ENCODE data around the gene IGF2R. TPM values are rescaled to one million over a fixed set of nuclear protein-coding genes. Genes with fewer than 3 reads are reported as not detected.

Gene IGF2R
- polyA plus RNA-seq, 2 donors = 12.9 to 15.0 TPM

DNA sequence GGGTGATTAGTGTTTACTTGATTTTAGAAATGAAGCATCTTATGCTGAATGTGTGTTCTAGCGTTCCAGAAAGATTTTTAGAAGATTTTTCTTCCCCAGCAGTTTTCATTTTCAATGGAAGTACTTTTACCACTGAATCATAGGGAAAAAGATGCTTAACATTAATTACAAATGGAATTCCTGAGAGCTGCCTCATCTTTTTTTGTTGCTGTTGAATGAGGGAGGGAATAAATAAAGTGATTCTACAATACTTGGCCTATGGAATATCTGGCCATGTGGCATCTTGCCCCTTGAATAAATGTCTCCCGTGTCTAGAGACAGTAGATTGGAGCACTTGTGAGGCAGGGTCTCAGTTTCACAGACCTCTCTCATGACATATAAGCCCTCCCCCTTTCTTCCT, 108.6 kb downstream of the IGF2R start:
- Histone ChIP-seq H3K4me1 (ENCODE audit: control insufficient read depth in 2 of 2, insufficient read depth in 2 of 2, low read length in 1 of 2) (no peaks in the 10 kb centered on the region), H3K9me3 (ENCODE audit: control insufficient read depth in 2 of 2, insufficient read depth in 1 of 2, low read depth in 1 of 2, low read length in 1 of 2) (no peaks in the 10 kb centered on the region), H3K27ac (ENCODE audit: low read depth in 2 of 2, low read length in 1 of 2) (no peak overlapping the region), H3K36me3 (ENCODE audit: control insufficient read depth in 2 of 2, insufficient read depth in 2 of 2, low read length in 1 of 2) (peaks cover 20 to 59% of the 10 kb centered on the region in 2 donors), H3K27me3 (ENCODE audit: control insufficient read depth in 1 of 2, insufficient read depth in 2 of 2, low read length in 2 of 2) (no peaks in the 10 kb centered on the region), H3K4me3 (ENCODE audit: low read depth in 1 of 2, low read length in 2 of 2) (no peak overlapping the region)
- 77 to 79% methylated on average over 2 of the region's 2 CpGs for WGBS, 2 donors

- Histone ChIP-seq H3K4me3 (ENCODE audit: low read depth in 1 of 2, low read length in 2 of 2) (no peak overlapping the region), H3K4me1 (ENCODE audit: control insufficient read depth in 2 of 2, insufficient read depth in 2 of 2, low read length in 1 of 2) (no peaks in the 10 kb centered on the region), H3K9me3 (ENCODE audit: control insufficient read depth in 2 of 2, insufficient read depth in 1 of 2, low read depth in 1 of 2, low read length in 1 of 2) (no peaks in the 10 kb centered on the region), H3K36me3 (ENCODE audit: control insufficient read depth in 2 of 2, insufficient read depth in 2 of 2, low read length in 1 of 2) (peaks cover 17 to 53% of the 10 kb centered on the region in 2 donors), H3K27me3 (ENCODE audit: control insufficient read depth in 1 of 2, insufficient read depth in 2 of 2, low read length in 2 of 2) (no peaks in the 10 kb centered on the region), H3K27ac (ENCODE audit: low read depth in 2 of 2, low read length in 1 of 2) (no peak overlapping the region)
- 96 to 97% methylated on average over 23 of the region's 23 CpGs for WGBS, 2 donors
Observed at GRCh38 chr6:160078883-160079685, 110.2 kb downstream of the IGF2R start.

DNA sequence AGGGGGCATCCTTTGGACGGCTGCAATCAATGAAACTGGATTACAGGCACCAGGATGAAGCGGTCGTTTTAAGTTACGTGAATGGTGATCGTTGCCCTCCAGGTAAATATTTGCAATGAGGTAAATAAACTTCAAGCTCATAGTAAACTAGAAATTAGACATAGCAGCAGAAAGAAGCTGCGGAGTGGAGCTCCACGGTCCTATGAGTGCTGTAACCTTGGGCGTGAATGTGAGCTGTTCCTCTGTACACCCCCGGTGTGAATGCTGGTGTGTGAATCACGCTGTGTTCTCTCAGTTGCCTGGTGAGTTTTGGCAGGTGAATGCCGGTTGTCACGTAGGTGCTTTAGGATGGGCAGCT, 110.8 kb downstream of the IGF2R start:
- H3K27ac ChIP-seq (ENCODE audit: low read depth in 2 of 2, low read length in 1 of 2) = no peak overlapping the region
- WGBS, 2 donors = 97% methylated on average over 12 of the region's 12 CpGs
- no peaks in the 10 kb centered on the region for H3K4me1 ChIP-seq (ENCODE audit: control insufficient read depth in 2 of 2, insufficient read depth in 2 of 2, low read length in 1 of 2)
- no peak overlapping the region for H3K4me3 ChIP-seq (ENCODE audit: low read depth in 1 of 2, low read length in 2 of 2)
- no peaks in the 10 kb centered on the region for H3K27me3 ChIP-seq (ENCODE audit: control insufficient read depth in 1 of 2, insufficient read depth in 2 of 2, low read length in 2 of 2)
- H3K9me3 ChIP-seq (ENCODE audit: control insufficient read depth in 2 of 2, insufficient read depth in 1 of 2, low read depth in 1 of 2, low read length in 1 of 2) = no peaks in the 10 kb centered on the region
- peaks cover 22 to 57% of the 10 kb centered on the region in 2 donors for H3K36me3 ChIP-seq (ENCODE audit: control insufficient read depth in 2 of 2, insufficient read depth in 2 of 2, low read length in 1 of 2)

- no peak overlapping the region for H3K4me3 ChIP-seq (ENCODE audit: low read depth in 1 of 2, low read length in 2 of 2)
- peaks cover 26 to 55% of the 10 kb centered on the region in 2 donors for H3K36me3 ChIP-seq (ENCODE audit: control insufficient read depth in 2 of 2, insufficient read depth in 2 of 2, low read length in 1 of 2)
- H3K9me3 ChIP-seq (ENCODE audit: control insufficient read depth in 2 of 2, insufficient read depth in 1 of 2, low read depth in 1 of 2, low read length in 1 of 2) = no peaks in the 10 kb centered on the region
- no peak overlapping the region for H3K27ac ChIP-seq (ENCODE audit: low read depth in 2 of 2, low read length in 1 of 2)
- H3K4me1 ChIP-seq (ENCODE audit: control insufficient read depth in 2 of 2, insufficient read depth in 2 of 2, low read length in 1 of 2) = no peaks in the 10 kb centered on the region
- WGBS, 2 donors = 97 to 99% methylated on average over 17 of the region's 17 CpGs
- H3K27me3 ChIP-seq (ENCODE audit: control insufficient read depth in 1 of 2, insufficient read depth in 2 of 2, low read length in 2 of 2) = no peaks in the 10 kb centered on the region
Observed at GRCh38 chr6:160080097-160080496, 111.2 kb downstream of the IGF2R start.

DNA sequence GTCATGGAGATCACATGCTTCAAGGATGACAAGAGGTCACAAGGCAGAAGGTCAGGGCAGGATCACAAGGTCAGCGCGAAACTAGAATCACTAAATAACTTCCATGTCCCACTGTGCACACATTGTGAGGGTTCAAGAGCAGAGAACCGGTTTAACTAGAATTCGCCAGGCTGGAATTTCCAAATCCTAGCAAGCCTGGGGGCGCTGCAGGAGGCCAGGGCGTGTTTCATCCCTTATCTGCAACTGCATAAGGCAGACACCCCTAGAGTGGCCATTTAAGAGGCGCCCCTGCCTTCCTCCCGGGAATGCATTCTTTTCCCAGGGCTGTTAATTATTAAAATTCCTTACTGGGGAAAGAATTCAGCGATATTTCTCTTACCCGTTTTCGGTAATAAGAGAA, 112.5 kb downstream of the IGF2R start:
- whole genome bisulfite sequencing, 2 donors = 91% methylated on average over 11 of the region's 11 CpGs

GRCh38 chr6:160082627-160083026, 113.7 kb downstream of the IGF2R start:
- Histone ChIP-seq H3K4me1 (ENCODE audit: control insufficient read depth in 2 of 2, insufficient read depth in 2 of 2, low read length in 1 of 2) (no peaks in the 10 kb centered on the region), H3K27ac (ENCODE audit: low read depth in 2 of 2, low read length in 1 of 2) (no peak overlapping the region), H3K9me3 (ENCODE audit: control insufficient read depth in 2 of 2, insufficient read depth in 1 of 2, low read depth in 1 of 2, low read length in 1 of 2) (no peaks in the 10 kb centered on the region), H3K27me3 (ENCODE audit: control insufficient read depth in 1 of 2, insufficient read depth in 2 of 2, low read length in 2 of 2) (no peaks in the 10 kb centered on the region), H3K4me3 (ENCODE audit: low read depth in 1 of 2, low read length in 2 of 2) (no peak overlapping the region), H3K36me3 (ENCODE audit: control insufficient read depth in 2 of 2, insufficient read depth in 2 of 2, low read length in 1 of 2) (peaks cover 39 to 61% of the 10 kb centered on the region in 2 donors)
- 66 to 71% methylated on average over 8 of the region's 8 CpGs for WGBS, 2 donors

More for the DNA sequence above, 112.5 kb downstream of the IGF2R start:
- H3K4me3 ChIP-seq (ENCODE audit: low read depth in 1 of 2, low read length in 2 of 2) = no peak overlapping the region
- no peaks in the 10 kb centered on the region for H3K27me3 ChIP-seq (ENCODE audit: control insufficient read depth in 1 of 2, insufficient read depth in 2 of 2, low read length in 2 of 2)
- peaks cover 39 to 58% of the 10 kb centered on the region in 2 donors for H3K36me3 ChIP-seq (ENCODE audit: control insufficient read depth in 2 of 2, insufficient read depth in 2 of 2, low read length in 1 of 2)
- no peaks in the 10 kb centered on the region for H3K4me1 ChIP-seq (ENCODE audit: control insufficient read depth in 2 of 2, insufficient read depth in 2 of 2, low read length in 1 of 2)
- H3K27ac ChIP-seq (ENCODE audit: low read depth in 2 of 2, low read length in 1 of 2) = no peak overlapping the region
- H3K9me3 ChIP-seq (ENCODE audit: control insufficient read depth in 2 of 2, insufficient read depth in 1 of 2, low read depth in 1 of 2, low read length in 1 of 2) = no peaks in the 10 kb centered on the region

DNA sequence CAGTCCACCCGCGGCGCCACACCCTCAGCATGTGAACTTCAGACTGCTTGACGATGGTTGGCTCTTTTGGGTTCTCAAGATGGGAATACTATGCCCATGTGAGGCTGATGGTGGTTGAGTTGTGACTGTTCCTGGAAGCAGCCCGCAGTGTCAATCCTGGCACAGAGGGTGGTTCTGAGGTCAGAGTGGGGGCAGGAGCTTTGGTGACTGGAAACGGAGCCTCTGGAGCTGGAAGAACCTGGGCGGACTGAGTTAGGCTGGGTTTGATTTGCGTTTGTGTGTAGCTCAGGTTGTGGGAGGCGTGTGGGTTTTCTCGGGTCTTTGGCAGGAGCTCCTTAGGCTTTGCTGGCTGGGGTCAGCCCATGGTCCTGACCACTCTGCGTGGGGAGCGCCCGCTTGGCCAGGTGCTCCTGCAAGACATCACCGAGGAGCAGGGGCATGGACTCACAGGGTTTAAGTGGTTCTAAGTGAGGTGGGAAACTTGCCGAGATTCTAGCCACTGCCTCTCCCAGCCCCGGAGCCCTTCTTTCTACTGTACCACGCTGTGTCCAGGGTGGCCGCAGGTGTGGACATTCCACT, 115.4 kb downstream of the IGF2R start:
- Histone ChIP-seq H3K36me3 (ENCODE audit: control insufficient read depth in 2 of 2, insufficient read depth in 2 of 2, low read length in 1 of 2) (peaks cover 38 to 52% of the 10 kb centered on the region in 2 donors), H3K4me1 (ENCODE audit: control insufficient read depth in 2 of 2, insufficient read depth in 2 of 2, low read length in 1 of 2) (no peaks in the 10 kb centered on the region), H3K4me3 (ENCODE audit: low read depth in 1 of 2, low read length in 2 of 2) (no peak overlapping the region), H3K9me3 (ENCODE audit: control insufficient read depth in 2 of 2, insufficient read depth in 1 of 2, low read depth in 1 of 2, low read length in 1 of 2) (no peaks in the 10 kb centered on the region), H3K27ac (ENCODE audit: low read depth in 2 of 2, low read length in 1 of 2) (no peak overlapping the region), H3K27me3 (ENCODE audit: control insufficient read depth in 1 of 2, insufficient read depth in 2 of 2, low read length in 2 of 2) (no peaks in the 10 kb centered on the region)
- 95% methylated on average over 18 of the region's 18 CpGs for WGBS, 2 donors

GRCh38 chr6:160085226-160085625, 116.3 kb downstream of the IGF2R start:
- no peaks in the 10 kb centered on the region for H3K4me1 ChIP-seq (ENCODE audit: control insufficient read depth in 2 of 2, insufficient read depth in 2 of 2, low read length in 1 of 2)
- no peaks in the 10 kb centered on the region for H3K27me3 ChIP-seq (ENCODE audit: control insufficient read depth in 1 of 2, insufficient read depth in 2 of 2, low read length in 2 of 2)
- no peak overlapping the region for H3K4me3 ChIP-seq (ENCODE audit: low read depth in 1 of 2, low read length in 2 of 2)
- no peaks in the 10 kb centered on the region for H3K9me3 ChIP-seq (ENCODE audit: control insufficient read depth in 2 of 2, insufficient read depth in 1 of 2, low read depth in 1 of 2, low read length in 1 of 2)
- peaks cover 42 to 49% of the 10 kb centered on the region in 2 donors for H3K36me3 ChIP-seq (ENCODE audit: control insufficient read depth in 2 of 2, insufficient read depth in 2 of 2, low read length in 1 of 2)
- H3K27ac ChIP-seq (ENCODE audit: low read depth in 2 of 2, low read length in 1 of 2) = no peak overlapping the region
- 75 to 79% methylated on average over 5 of the region's 5 CpGs for WGBS, 2 donors

GRCh38 chr6:160085713-160086505, 117.0 kb downstream of the IGF2R start:
- Histone ChIP-seq H3K4me3 (ENCODE audit: low read depth in 1 of 2, low read length in 2 of 2) (no peak overlapping the region), H3K4me1 (ENCODE audit: control insufficient read depth in 2 of 2, insufficient read depth in 2 of 2, low read length in 1 of 2) (no peaks in the 10 kb centered on the region), H3K9me3 (ENCODE audit: control insufficient read depth in 2 of 2, insufficient read depth in 1 of 2, low read depth in 1 of 2, low read length in 1 of 2) (no peaks in the 10 kb centered on the region), H3K36me3 (ENCODE audit: control insufficient read depth in 2 of 2, insufficient read depth in 2 of 2, low read length in 1 of 2) (peaks cover 41 to 48% of the 10 kb centered on the region in 2 donors), H3K27ac (ENCODE audit: low read depth in 2 of 2, low read length in 1 of 2) (no peak overlapping the region), H3K27me3 (ENCODE audit: control insufficient read depth in 1 of 2, insufficient read depth in 2 of 2, low read length in 2 of 2) (no peaks in the 10 kb centered on the region)
- WGBS, 2 donors = 91% methylated on average over 15 of the region's 15 CpGs
